Small intestine (tissue), 7 donors: Measurements from ENCODE around the gene ZFYVE27. TPM values are rescaled to one million over a fixed set of nuclear protein-coding genes. Genes with fewer than 3 reads are reported as not detected.
A peak's percentile ranks its signal among the peaks of the same experiment; 100 is the strongest.

ENCODE experiments used
- DNase-seq, 2 donors: peaks; one replicate each; pipeline versions ENCODE4 v3.0.0 to v3.0.0-alpha.2; 2013
- FAIRE-seq: peaks from 2 replicates; lab custom pipeline; 2012; peaks lifted over from hg19 to GRCh38; lab: Jason Lieb, UNC
- H3K27ac ChIP-seq, 3 donors: one replicate each; pipeline ENCODE4 v1.5.1; 2013; ENCODE audit warnings: low read length in 2 of 3, mild to moderate bottlenecking in 2 of 3, control low read depth in 1 of 3, inconsistent platforms in 1 of 3, low read depth in 1 of 3, moderate library complexity in 1 of 3
- H3K27me3 ChIP-seq, 3 donors: one replicate each; pipeline ENCODE4 v1.6.1; 2013; ENCODE audit warnings: low read length in 3 of 3, inconsistent platforms in 1 of 3; ENCODE audit not compliant: control insufficient read depth in 3 of 3, insufficient read depth in 3 of 3
- H3K36me3 ChIP-seq, 3 donors: one replicate each; pipeline ENCODE4 v1.6.1; 2013; ENCODE audit warnings: low read length in 3 of 3, inconsistent platforms in 1 of 3, low read depth in 1 of 3, mild to moderate bottlenecking in 1 of 3, moderate library complexity in 1 of 3; ENCODE audit not compliant: control insufficient read depth in 3 of 3, insufficient read depth in 2 of 3
- H3K4me1 ChIP-seq, 3 donors: one replicate each; pipeline ENCODE4 v1.6.1; 2013; ENCODE audit warnings: low read length in 2 of 3, inconsistent platforms in 1 of 3, low read depth in 1 of 3, mild to moderate bottlenecking in 1 of 3, moderate library complexity in 1 of 3; ENCODE audit not compliant: control insufficient read depth in 3 of 3, insufficient read depth in 2 of 3
- H3K4me3 ChIP-seq, 3 donors: one replicate each; pipeline ENCODE4 v1.5.1; 2013; ENCODE audit warnings: low read length in 3 of 3, control low read depth in 1 of 3, inconsistent platforms in 1 of 3, low read depth in 1 of 3, mild to moderate bottlenecking in 1 of 3, moderate library complexity in 1 of 3
- H3K9me3 ChIP-seq, 2 donors: one replicate each; pipeline ENCODE4 v1.6.1; 2013; ENCODE audit warnings: low read depth in 1 of 2, low read length in 1 of 2; ENCODE audit not compliant: control insufficient read depth in 2 of 2, insufficient read depth in 1 of 2
- WGBS, 3 donors: extraction: QIAGEN DNeasy Blood & Tissue Kit; methylation state at CpG; one replicate each; pipeline ENCODE4 v1.1.7; 2013; 5-methylcytosine and 5-hydroxymethylcytosine counted together
- polyA plus RNA-seq, 4 donors: library from polyadenylated mRNA; stranded (reverse) in 3 of 4; unstranded in 1 of 4; fragments of 200-250 nt in 3 of 4; fragments of 120-200 nt in 1 of 4; gene quantifications; one replicate each; pipeline versions ENCODE4 v1.2.1 to v1.2.3, GENCODE V29; 2013
- donor health status: healthy with polysubstance abuse.
- donor health status: control.
- donor health status: control.
- donor health status: Bipolar disorder and iron deficiency.
- donor health status: healthy.

The ZFYVE27 gene
- polyA plus RNA-seq, 4 donors: 21.6 to 53.9 (median 29.7) TPM

- peaks cover 0 to 20% (median 18%) of the 10 kb centered on the region in 3 donors for H3K27me3 ChIP-seq
- H3K4me1 ChIP-seq: peaks cover 0 to 27% (median 3%) of the 10 kb centered on the region in 3 donors
- DNase-seq (peak in 1 of 2 donors; percentile 77), FAIRE-seq (no peak)
- WGBS, 3 donors: 13 to 38% (median 38%) methylated on average over 1 of the region's 1 CpG
- no peak overlapping the region for H3K4me3 ChIP-seq
- H3K9me3 ChIP-seq: no peaks in the 10 kb centered on the region
- H3K27ac ChIP-seq: peak overlapping the region in 1 of 3 donors; percentile 65
- peaks cover 0 to 8% (median 2%) of the 10 kb centered on the region in 3 donors for H3K36me3 ChIP-seq
These were observed 36.2 kb downstream of the ZFYVE27 start for GRCh38 chr10:97773096-97773495.

GRCh38 chr10:97774811-97775294 lies 37.9 kb downstream of the ZFYVE27 start:
- Histone ChIP-seq H3K4me1 (peaks cover 0 to 27% (median 8%) of the 10 kb centered on the region in 3 donors), H3K36me3 (peaks cover 0 to 10% (median 0%) of the 10 kb centered on the region in 3 donors), H3K27ac (no peak overlapping the region), H3K4me3 (no peak overlapping the region), H3K27me3 (peaks cover 0 to 18% (median 17%) of the 10 kb centered on the region in 3 donors), H3K9me3 (no peaks in the 10 kb centered on the region)
- FAIRE-seq (no peak), DNase-seq (peak in 1 of 2 donors; percentile 69)
- 19 to 60% (median 32%) methylated on average over 10 of the region's 10 CpGs for WGBS, 3 donors

- DNase-seq: peak; percentile 27 to 86
- Histone ChIP-seq H3K4me3 (no peak overlapping the region), H3K4me1 (peaks cover 0 to 37% (median 10%) of the 10 kb centered on the region in 3 donors), H3K27ac (peak overlapping the region in 1 of 3 donors; percentile 50), H3K9me3 (no peaks in the 10 kb centered on the region), H3K27me3 (peaks cover 0 to 10% (median 8%) of the 10 kb centered on the region in 3 donors), H3K36me3 (peaks cover 0 to 20% (median 0%) of the 10 kb centered on the region in 3 donors)
- 48 to 85% (median 60%) methylated on average over 4 of the region's 4 CpGs for WGBS, 3 donors
- no peak for FAIRE-seq
These were observed 40.2 kb downstream of the ZFYVE27 start for GRCh38 chr10:97777143-97777542.

GRCh38 chr10:97778452-97779302 lies 41.7 kb downstream of the ZFYVE27 start:
- Histone ChIP-seq H3K4me1 (peaks cover 0 to 35% (median 10%) of the 10 kb centered on the region in 3 donors), H3K27me3 (no peaks in the 10 kb centered on the region), H3K27ac (no peak overlapping the region), H3K9me3 (no peaks in the 10 kb centered on the region), H3K36me3 (peaks cover 0 to 20% (median 0%) of the 10 kb centered on the region in 3 donors), H3K4me3 (no peak overlapping the region)
- DNase-seq (no peak), FAIRE-seq (no peak)
- 87 to 92% (median 88%) methylated on average over 11 of the region's 11 CpGs for WGBS, 3 donors

GRCh38 chr10:97779492-97779891 lies 42.6 kb downstream of the ZFYVE27 start:
- DNase-seq: no peak
- no peak for FAIRE-seq
- H3K4me1 ChIP-seq: peaks cover 0 to 39% (median 8%) of the 10 kb centered on the region in 3 donors
- H3K36me3 ChIP-seq: peaks cover 0 to 23% (median 0%) of the 10 kb centered on the region in 3 donors
- H3K4me3 ChIP-seq: no peak overlapping the region
- no peaks in the 10 kb centered on the region for H3K9me3 ChIP-seq
- no peak overlapping the region for H3K27ac ChIP-seq
- no peaks in the 10 kb centered on the region for H3K27me3 ChIP-seq
- 81 to 86% (median 81%) methylated on average over 4 of the region's 4 CpGs for WGBS, 3 donors

GRCh38 chr10:97779975-97780374 lies 43.0 kb downstream of the ZFYVE27 start:
- FAIRE-seq: no peak
- Histone ChIP-seq H3K36me3 (peaks cover 0 to 26% (median 0%) of the 10 kb centered on the region in 3 donors), H3K4me3 (no peak overlapping the region), H3K27me3 (no peaks in the 10 kb centered on the region), H3K4me1 (peaks cover 0 to 42% (median 8%) of the 10 kb centered on the region in 3 donors), H3K27ac (no peak overlapping the region), H3K9me3 (no peaks in the 10 kb centered on the region)
- DNase-seq: no peak
- whole genome bisulfite sequencing, 3 donors: 88 to 93% (median 90%) methylated on average over 3 of the region's 3 CpGs

- DNase-seq (no peak), FAIRE-seq (no peak)
- H3K9me3 ChIP-seq: no peaks in the 10 kb centered on the region
- no peaks in the 10 kb centered on the region for H3K27me3 ChIP-seq
- WGBS, 3 donors: 56 to 78% (median 68%) methylated on average over 5 to 7 of the region's 7 CpGs
- H3K4me3 ChIP-seq: no peak overlapping the region
- peaks cover 0 to 26% (median 0%) of the 10 kb centered on the region in 3 donors for H3K36me3 ChIP-seq
- peaks cover 0 to 50% (median 8%) of the 10 kb centered on the region in 3 donors for H3K4me1 ChIP-seq
- H3K27ac ChIP-seq: no peak overlapping the region
These were observed 44.1 kb downstream of the ZFYVE27 start for GRCh38 chr10:97780841-97781617.
